NCI-H526 (cell line): ENCODE results near the gene SRGAP3.
"Not testable (repeated sequence)": the region's sequence is repeated elsewhere in the genome, so short reads cannot be mapped to it uniquely, and the experiment has no call there.

Source experiments
- DNase-seq, 2 experiments: peaks; one replicate each; lab custom pipeline; 2025; lab: John Stamatoyannopoulos, UW

The SRGAP3 gene

GRCh38 chr3:9249273-9250192 lies at the start of gene SRGAP3:
SRGAP3 (minus strand) TSS chr3:9249646; CDS start chr3:9248951, 695 bp downstream.
- DNase-seq: peak; percentile 88 to 93

- DNase-seq: no peak
Observed at GRCh38 chr3:9298236-9298635, 48.8 kb upstream of the SRGAP3 start.

- no peak for DNase-seq
Observed at GRCh38 chr3:9296241-9296640, 46.8 kb upstream of the SRGAP3 start.

- DNase-seq: no peak
Observed at GRCh38 chr3:9295007-9295406, 45.6 kb upstream of the SRGAP3 start.

GRCh38 chr3:9293953-9294352 lies 44.5 kb upstream of the SRGAP3 start:
- DNase-seq: not testable (repeated sequence)

GRCh38 chr3:9293076-9293475 lies 43.6 kb upstream of the SRGAP3 start:
- no peak for DNase-seq

GRCh38 chr3:9292516-9292915 lies 43.1 kb upstream of the SRGAP3 start:
- no peak for DNase-seq

GRCh38 chr3:9291821-9292410 lies 42.5 kb upstream of the SRGAP3 start:
- DNase-seq: no peak

- DNase-seq: no peak
Observed at GRCh38 chr3:9290566-9290965, 41.1 kb upstream of the SRGAP3 start.

GRCh38 chr3:9281533-9281932 lies 32.1 kb upstream of the SRGAP3 start:
- DNase-seq: not testable (repeated sequence)

GRCh38 chr3:9280451-9281219 lies 31.2 kb upstream of the SRGAP3 start:
- DNase-seq: no peak

- DNase-seq: no peak
Observed at GRCh38 chr3:9279966-9280365, 30.5 kb upstream of the SRGAP3 start.

- DNase-seq: no peak
Observed at GRCh38 chr3:9278498-9278897, 29.1 kb upstream of the SRGAP3 start.

- DNase-seq: no peak
Observed at GRCh38 chr3:9278085-9278484, 28.6 kb upstream of the SRGAP3 start.

GRCh38 chr3:9276761-9277370 lies 27.4 kb upstream of the SRGAP3 start:
- no peak for DNase-seq

GRCh38 chr3:9271903-9272302 lies 22.5 kb upstream of the SRGAP3 start:
- DNase-seq: no peak

GRCh38 chr3:9270704-9271103 lies 21.3 kb upstream of the SRGAP3 start:
- no peak for DNase-seq

- no peak for DNase-seq
Observed at GRCh38 chr3:9266716-9267115, 17.3 kb upstream of the SRGAP3 start.

GRCh38 chr3:9260305-9260704 lies 10.9 kb upstream of the SRGAP3 start:
- peak in 1 of 2 experiments; percentile 4 for DNase-seq

GRCh38 chr3:9257092-9257491 lies 7.6 kb upstream of the SRGAP3 start:
- no peak for DNase-seq

- DNase-seq: no peak
Observed at GRCh38 chr3:9255976-9256375, 6.5 kb upstream of the SRGAP3 start.

GRCh38 chr3:9254764-9255163 lies 5.3 kb upstream of the SRGAP3 start:
- no peak for DNase-seq
